Neural cell (in vitro differentiated cells): ENCODE data around the gene BCCIP. TPM values are rescaled to one million over a fixed set of nuclear protein-coding genes. Genes with fewer than 3 reads are reported as not detected.

ENCODE experiments used
- H2AFZ ChIP-seq: fragments of 200-600, 300-800 bp; sonication (generic), shearing (Covaris generic); 2 replicates; pipeline ENCODE4 v1.6.0; 2014; ENCODE audit warnings: low read depth, mild to moderate bottlenecking, antibody characterized with exemption, low read length, moderate library complexity
- H3F3A ChIP-seq: fragments of 200-600 bp; shearing (Covaris generic); 2 replicates; pipeline ENCODE4 v1.6.1; 2016; ENCODE audit warnings: mild to moderate bottlenecking, moderate library complexity, mixed read lengths, antibody characterized with exemption, low read length; ENCODE audit not compliant: insufficient read depth, poor library complexity, severe bottlenecking
- H3K27ac ChIP-seq: fragments of 200-600, 300-800 bp; sonication (generic), shearing (Covaris generic); 2 replicates; pipeline ENCODE4 v1.5.1; 2014; ENCODE audit warnings: mild to moderate bottlenecking, low read length, moderate library complexity
- H3K27me3 ChIP-seq: fragments of 300-800, 200-600 bp; sonication (generic), shearing (Covaris generic); 2 replicates; pipeline ENCODE4 v1.6.0; 2014; ENCODE audit warnings: mild to moderate bottlenecking, low read depth, low read length, moderate library complexity; ENCODE audit not compliant: insufficient read depth
- H3K36me3 ChIP-seq: fragments of 300-800, 200-600 bp; sonication (generic), shearing (Covaris generic); 2 replicates; pipeline ENCODE4 v1.5.1; 2014; ENCODE audit warnings: mild to moderate bottlenecking, antibody characterized with exemption, low read length, moderate library complexity; ENCODE audit not compliant: insufficient read depth
- H3K4me2 ChIP-seq: fragments of 300-800, 200-600 bp; sonication (generic), shearing (Covaris generic); 2 replicates; pipeline ENCODE4 v1.6.0; 2014; ENCODE audit warnings: mild to moderate bottlenecking, low read length
- H3K4me3 ChIP-seq: fragments of 300-800, 200-600 bp; sonication (generic), shearing (Covaris generic); 2 replicates; pipeline ENCODE4 v1.5.1; 2014; ENCODE audit warnings: mild to moderate bottlenecking, low read length, moderate library complexity
- H3K79me2 ChIP-seq: fragments of 200-600 bp; shearing (Covaris generic); replicated peaks from 2 replicates; pipeline ENCODE4 v1.6.0; 2014; ENCODE audit warnings: mild to moderate bottlenecking, low read length, moderate library complexity; ENCODE audit not compliant: insufficient read depth
- H3K9ac ChIP-seq: fragments of 300-800, 200-600 bp; sonication (generic), shearing (Covaris generic); 2 replicates; pipeline ENCODE4 v1.6.1; 2016; ENCODE audit warnings: mild to moderate bottlenecking, low read length, mixed read lengths
- H3K9me2 ChIP-seq: fragments of 200-600 bp; shearing (Covaris generic); 2 replicates; pipeline ENCODE4 v1.6.1; 2016; ENCODE audit warnings: mild to moderate bottlenecking, low read length, mixed read lengths; ENCODE audit not compliant: insufficient read depth
- H3K9me3 ChIP-seq: fragments of 200-600, 300-800 bp; sonication (generic), shearing (Covaris generic); 2 replicates; pipeline ENCODE4 v1.6.1; 2016; ENCODE audit warnings: mild to moderate bottlenecking, mixed run types, low read length, moderate library complexity, mixed read lengths
- H4K20me1 ChIP-seq: fragments of 200-600 bp; shearing (Covaris generic); 2 replicates; pipeline ENCODE4 v1.6.1; 2016; ENCODE audit warnings: mild to moderate bottlenecking, mixed run types; ENCODE audit not compliant: insufficient read depth
- CTCF ChIP-seq: fragments of 450-650 bp; IDR thresholded peaks from 2 replicates; pipeline ENCODE4 v1.5.1; 2014; ENCODE audit warnings: antibody characterized with exemption, mild to moderate bottlenecking, moderate library complexity; ENCODE audit not compliant: poor library complexity, severe bottlenecking
- EP300 ChIP-seq: fragments of 450-650 bp; conservative IDR thresholded peaks from 2 replicates; pipeline ENCODE4 v1.6.1; 2014; ENCODE audit warnings: antibody characterized with exemption, mild to moderate bottlenecking, moderate library complexity; ENCODE audit not compliant: poor library complexity, severe bottlenecking
- EZH2 ChIP-seq: fragments of 200-600, 300-800 bp; shearing (Covaris generic), sonication (generic); IDR thresholded peaks from 2 replicates; pipeline ENCODE4 v1.6.1; 2014; ENCODE audit warnings: antibody characterized with exemption, low read length, borderline replicate concordance, mild to moderate bottlenecking; ENCODE audit not compliant: insufficient read depth, poor library complexity, severe bottlenecking
- MXI1 ChIP-seq: fragments of 450-650 bp; conservative IDR thresholded peaks from 2 replicates; pipeline ENCODE4 v1.6.1; 2014; ENCODE audit warnings: antibody characterized with exemption, mild to moderate bottlenecking; ENCODE audit not compliant: poor library complexity, severe bottlenecking
- POLR2AphosphoS5 ChIP-seq: IDR thresholded peaks from 2 replicates; pipeline ENCODE4 v1.6.1; 2012
- RAD21 ChIP-seq: fragments of 450-650 bp; conservative IDR thresholded peaks from 2 replicates; pipeline ENCODE4 v1.6.1; 2014; ENCODE audit warnings: antibody characterized with exemption, mild to moderate bottlenecking, moderate library complexity
- REST ChIP-seq: IDR thresholded peaks from 2 replicates; pipeline ENCODE4 v1.6.1; 2012; ENCODE audit warnings: borderline replicate concordance
- SMC3 ChIP-seq: fragments of 450-650 bp; conservative IDR thresholded peaks from 2 replicates; pipeline ENCODE4 v1.6.1; 2014; ENCODE audit warnings: antibody characterized with exemption, mild to moderate bottlenecking, moderate library complexity; ENCODE audit not compliant: poor library complexity
- TAF1 ChIP-seq: IDR thresholded peaks from 2 replicates; pipeline ENCODE4 v1.6.1; 2012; ENCODE audit warnings: low read depth
- polyA plus RNA-seq: library from polyadenylated mRNA; depleted of rRNA; stranded (reverse); fragments of >200 nt; gene quantifications from 2 replicates; pipeline ENCODE4 v1.2.3, GENCODE V29; 2014

BCCIP gene
- polyA plus RNA-seq, 1 donor from 2014 or later, result 95.8 TPM

GRCh38 chr10:125828311-125828710 is 5.0 kb downstream of the BCCIP start:
- no peaks in the 10 kb centered on the region for H3F3A ChIP-seq
- no peak overlapping the region for H3K4me2 ChIP-seq
- H4K20me1 ChIP-seq, result no peaks in the 10 kb centered on the region
- no peak overlapping the region for H3K27ac ChIP-seq
- TF ChIP-seq POLR2AphosphoS5, result no peak
- TF ChIP-seq SMC3, result no peak
- TF ChIP-seq TAF1, result no peak
- TF ChIP-seq RAD21, result no peak
- TF ChIP-seq EZH2, result no peak
- TF ChIP-seq EP300, result no peak
- TF ChIP-seq REST, result no peak
- TF ChIP-seq MXI1, result no peak
- no peak for TF ChIP-seq CTCF
- no peak overlapping the region for H3K9ac ChIP-seq
- H2AFZ ChIP-seq, result no peak overlapping the region
- H3K36me3 ChIP-seq, result no peaks in the 10 kb centered on the region
- peaks cover 25% of the 10 kb centered on the region for H3K79me2 ChIP-seq
- no peak overlapping the region for H3K4me3 ChIP-seq
- no peaks in the 10 kb centered on the region for H3K9me2 ChIP-seq
- no peaks in the 10 kb centered on the region for H3K9me3 ChIP-seq
- no peaks in the 10 kb centered on the region for H3K27me3 ChIP-seq

GRCh38 chr10:125836746-125837145 is 13.4 kb downstream of the BCCIP start:
- Histone ChIP-seq H3K79me2 (no peaks in the 10 kb centered on the region), H3K9me2 (no peaks in the 10 kb centered on the region), H4K20me1 (no peaks in the 10 kb centered on the region), H3K4me3 (no peak overlapping the region), H3K36me3 (peaks cover 4% of the 10 kb centered on the region), H3K27me3 (no peaks in the 10 kb centered on the region), H3K27ac (no peak overlapping the region), H3K9ac (no peak overlapping the region), H3K4me2 (no peak overlapping the region), H2AFZ (no peak overlapping the region), H3F3A (no peaks in the 10 kb centered on the region), H3K9me3 (no peaks in the 10 kb centered on the region)
- TF ChIP-seq RAD21, result no peak
- TF ChIP-seq REST, result no peak
- TF ChIP-seq EP300, result no peak
- no peak for TF ChIP-seq MXI1
- TF ChIP-seq CTCF, result no peak
- TF ChIP-seq SMC3, result no peak
- TF ChIP-seq POLR2AphosphoS5, result no peak
- TF ChIP-seq TAF1, result no peak
- TF ChIP-seq EZH2, result no peak
